ENCODE results near the gene CELF1. TPM values are rescaled to one million over a fixed set of nuclear protein-coding genes. Genes with fewer than 3 reads are reported as not detected.

The CELF1 gene
- total and polyA plus RNA-seq, 9 of the 15 experiments (the other 6 are each of a cell fraction or from before 2014, with no cell fraction given): 11.3 to 142 (median 77.4) TPM

- TF ChIP-seq PRDM10 (IDR thresholded peaks at IDR 0.05; ENCODE audit: partially characterized antibody): peak; percentile 24
- peak; percentile 60 for TF ChIP-seq CBFA2T2 (conservative IDR thresholded peaks at IDR 0.05)
- TF ChIP-seq SMARCA4 (IDR thresholded peaks at IDR 0.05): peak; percentile 61
- 0 out of 2 replicates have a peak, but pooled peaks have one; percentile 29 for TF ChIP-seq SMARCC2 (IDR thresholded peaks at IDR 0.05; ENCODE audit: low read depth)
- 0 out of 2 replicates have a peak, but pooled peaks have one; percentile 12 for TF ChIP-seq MAFK (IDR thresholded peaks at IDR 0.05; ENCODE audit: low read length)
- peak; percentile 35 for TF ChIP-seq RFX1 (IDR thresholded peaks at IDR 0.05)
- 0 out of 2 replicates have a peak, but pooled peaks have one; percentile 8 for TF ChIP-seq NCOR1 (IDR thresholded peaks at IDR 0.05)
- TF ChIP-seq E2F6 (IDR thresholded peaks at IDR 0.05; ENCODE audit: borderline replicate concordance in 1 of 2, extremely low read depth in 1 of 2, insufficient read depth in 1 of 2, insufficient read length in 1 of 2, low read depth in 1 of 2, low read length in 1 of 2, poor library complexity in 1 of 2, severe bottlenecking in 1 of 2): no peak
- TF ChIP-seq MNT (conservative IDR thresholded peaks at IDR 0.05): peak in 1 of 2 experiments; percentile 59; a peak in 2 of 4 replicates
- peak; percentile 23; the same call in 1 of the 2 replicates for TF ChIP-seq CREM (IDR thresholded peaks at IDR 0.05; ENCODE audit: low read depth)
- TF ChIP-seq DPF2 (IDR thresholded peaks at IDR 0.05): peak; percentile 74
- peak; percentile 24; the same call in 1 of the 2 replicates for TF ChIP-seq TCF3 (CRISPR knock-in tag; IDR thresholded peaks at IDR 0.05)
- peak; percentile 85 for TF ChIP-seq FOSL1 (tag; conservative IDR thresholded peaks at IDR 0.05)
- TF ChIP-seq HDAC1 (IDR thresholded peaks at IDR 0.05): peak in 1 of 2 experiments; percentile 93; a peak in 2 of 4 replicates
Measured at GRCh38 chr11:47514825-47515647, 37.9 kb downstream of the CELF1 start (continued).
